ENCODE results near the gene TSPAN9. TPM values are rescaled to one million over a fixed set of nuclear protein-coding genes. Genes with fewer than 3 reads are reported as not detected.

TSPAN9 gene
- polyA plus RNA-seq, 3 donors from 2014 or later = 0.44 TPM; not detected in 2

DNA sequence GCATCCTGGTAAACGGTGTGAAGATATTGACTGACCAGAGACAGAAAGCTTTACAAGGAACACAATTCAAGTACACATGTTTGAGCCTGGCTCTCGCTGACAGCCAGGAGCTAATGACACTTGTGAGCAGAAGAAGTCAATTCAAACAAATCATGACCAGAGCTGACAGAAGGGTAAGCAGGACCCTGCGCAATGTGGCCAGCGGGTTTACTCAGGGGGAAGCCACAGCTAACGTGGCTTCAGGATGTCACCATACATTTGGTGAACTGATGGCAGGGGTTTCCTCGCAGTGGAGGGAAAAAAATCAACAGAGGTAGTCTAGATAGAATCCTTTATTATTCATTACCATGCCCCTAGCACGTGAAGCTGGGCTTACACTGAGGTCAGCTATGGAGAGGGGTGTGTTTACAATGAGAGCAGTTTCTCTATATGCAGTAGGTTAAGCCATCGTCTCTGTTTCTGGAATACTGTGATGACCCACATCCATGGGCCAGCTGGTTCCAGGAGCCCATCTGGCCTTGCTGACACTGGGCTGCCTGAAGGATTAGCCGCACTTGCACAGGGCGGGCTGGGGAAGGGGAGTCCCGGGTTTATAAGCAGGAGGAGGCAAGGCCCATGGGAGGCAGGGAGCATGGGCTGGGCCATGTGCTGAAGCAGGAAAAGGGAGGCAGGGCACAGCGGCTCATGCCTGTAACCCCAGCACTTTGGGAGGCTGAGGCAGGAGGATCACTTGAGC is 215.7 kb downstream of the TSPAN9 start:
- DNase-seq = no peak
- H3K36me3 Mint-ChIP-seq = no peaks in the 10 kb centered on the region
- H3K27ac Mint-ChIP-seq = no peak overlapping the region
- no peak overlapping the region for H3K4me3 Mint-ChIP-seq
- H3K27me3 Mint-ChIP-seq (ENCODE audit: low read depth in 3 of 3) = peaks cover 0 to 5% (median 5%) of the 10 kb centered on the region in 3 donors
- H3K4me1 Mint-ChIP-seq = no peaks in the 10 kb centered on the region
- H3K9me3 Mint-ChIP-seq = no peaks in the 10 kb centered on the region

- DNase-seq = no peak
- peaks cover 0 to 5% (median 3%) of the 10 kb centered on the region in 3 donors for H3K27me3 Mint-ChIP-seq (ENCODE audit: low read depth in 3 of 3)
Measured at GRCh38 chr12:3293446-3294161, 216.4 kb downstream of the TSPAN9 start.

DNA sequence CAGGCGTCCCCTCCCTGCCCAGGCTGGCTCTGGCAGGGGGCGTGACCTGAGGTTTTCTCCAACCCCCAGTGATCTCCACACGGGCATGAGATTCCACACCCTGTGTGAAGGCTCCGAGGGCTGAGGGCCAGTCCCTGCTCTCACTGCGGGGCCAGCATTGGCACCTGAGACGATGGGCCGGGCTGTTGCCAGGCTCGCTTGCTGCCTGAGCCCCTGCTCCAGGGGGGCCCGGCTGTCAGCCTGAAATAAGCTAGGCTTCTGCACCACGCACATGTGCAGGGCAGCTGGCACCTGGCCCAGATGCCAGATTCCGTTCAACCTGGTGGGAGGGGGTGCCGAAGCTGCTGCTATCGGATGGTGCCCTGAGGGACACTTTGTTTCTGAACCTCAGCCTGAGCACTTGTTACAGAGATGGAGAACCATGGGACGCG is 217.3 kb downstream of the TSPAN9 start:
- peaks cover 0 to 5% (median 3%) of the 10 kb centered on the region in 3 donors for H3K27me3 Mint-ChIP-seq (ENCODE audit: low read depth in 3 of 3)
- peaks cover 0 to under 1% of the 10 kb centered on the region in 2 donors for H3K4me1 Mint-ChIP-seq
- no peaks in the 10 kb centered on the region for H3K36me3 Mint-ChIP-seq
- no peak for DNase-seq
- no peak overlapping the region for H3K4me3 Mint-ChIP-seq
- H3K9me3 Mint-ChIP-seq = no peaks in the 10 kb centered on the region
- no peak overlapping the region for H3K27ac Mint-ChIP-seq

More at GRCh38 chr12:3293446-3294161, 216.4 kb downstream of the TSPAN9 start:
- Mint-ChIP-seq H3K27ac (no peak overlapping the region), H3K4me1 (no peaks in the 10 kb centered on the region), H3K4me3 (no peak overlapping the region), H3K36me3 (no peaks in the 10 kb centered on the region), H3K9me3 (no peaks in the 10 kb centered on the region)

- H3K9me3 Mint-ChIP-seq = no peaks in the 10 kb centered on the region
- H3K27ac Mint-ChIP-seq = no peak overlapping the region
- peaks cover 2 to 7% (median 5%) of the 10 kb centered on the region in 3 donors for H3K27me3 Mint-ChIP-seq (ENCODE audit: low read depth in 3 of 3)
- no peaks in the 10 kb centered on the region for H3K36me3 Mint-ChIP-seq
- peaks cover 6 to 7% of the 10 kb centered on the region in 2 donors for H3K4me1 Mint-ChIP-seq
- no peak for DNase-seq
- H3K4me3 Mint-ChIP-seq = no peak overlapping the region
Measured at GRCh38 chr12:3295225-3295624, 218.0 kb downstream of the TSPAN9 start.

DNA sequence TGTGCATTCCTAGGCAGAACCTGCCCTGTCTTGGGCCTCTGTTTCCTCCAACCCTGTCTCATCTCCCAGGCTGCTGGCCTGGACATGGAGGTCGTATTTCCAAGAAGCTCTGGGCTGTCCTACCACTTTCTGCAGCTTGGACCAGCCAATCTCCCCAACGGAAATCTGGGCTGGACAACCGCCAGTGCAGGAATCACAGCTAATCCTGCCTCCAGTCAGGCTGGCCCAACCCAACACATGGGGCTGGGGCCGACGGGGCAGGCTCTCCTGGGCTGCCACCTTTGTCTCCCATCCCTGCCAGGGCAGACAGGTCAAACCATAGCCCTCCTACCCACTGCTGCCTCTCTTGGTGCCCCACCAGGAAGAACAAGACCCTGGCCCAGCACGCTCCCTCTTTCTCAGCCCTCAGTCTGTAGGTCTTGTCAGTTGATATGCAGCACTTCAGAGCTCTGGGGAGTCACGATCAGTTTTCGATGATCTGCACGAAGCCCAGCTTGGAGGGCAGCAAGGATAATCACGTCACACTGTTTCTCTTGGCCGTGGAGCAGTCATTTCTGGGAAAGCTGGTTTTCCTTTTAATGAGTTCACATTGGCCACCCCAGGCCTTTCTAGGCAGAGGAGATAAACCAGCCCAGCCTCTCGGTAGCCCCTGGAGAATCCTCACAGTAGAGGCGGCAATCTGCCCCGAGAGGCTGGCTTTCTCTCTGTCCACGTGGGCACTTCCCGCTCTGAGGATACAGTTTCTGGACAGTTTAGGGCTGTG is 218.6 kb downstream of the TSPAN9 start:
- H3K9me3 Mint-ChIP-seq = no peaks in the 10 kb centered on the region
- no peak overlapping the region for H3K27ac Mint-ChIP-seq

GRCh38 chr12:3296409-3296701 is 219.2 kb downstream of the TSPAN9 start:
- H3K27ac Mint-ChIP-seq = no peak overlapping the region
- peaks cover 4 to 9% (median 5%) of the 10 kb centered on the region in 3 donors for H3K27me3 Mint-ChIP-seq (ENCODE audit: low read depth in 3 of 3)
- no peak overlapping the region for H3K4me3 Mint-ChIP-seq
- no peaks in the 10 kb centered on the region for H3K36me3 Mint-ChIP-seq
- peaks cover 12 to 13% of the 10 kb centered on the region in 2 donors for H3K4me1 Mint-ChIP-seq
- DNase-seq = no peak
- no peaks in the 10 kb centered on the region for H3K9me3 Mint-ChIP-seq

More for the DNA sequence above, 218.6 kb downstream of the TSPAN9 start:
- Mint-ChIP-seq H3K4me1 (peaks cover 12 to 13% of the 10 kb centered on the region in 2 donors), H3K27me3 (ENCODE audit: low read depth in 3 of 3) (peaks cover 2 to 9% (median 5%) of the 10 kb centered on the region in 3 donors), H3K4me3 (no peak overlapping the region), H3K36me3 (no peaks in the 10 kb centered on the region)
- DNase-seq = no peak

GRCh38 chr12:3298603-3299002 is 221.4 kb downstream of the TSPAN9 start:
- H3K36me3 Mint-ChIP-seq = no peaks in the 10 kb centered on the region
- no peak for DNase-seq
- H3K9me3 Mint-ChIP-seq = no peaks in the 10 kb centered on the region
- no peak overlapping the region for H3K4me3 Mint-ChIP-seq
- no peak overlapping the region for H3K27ac Mint-ChIP-seq
- peaks cover 12 to 13% of the 10 kb centered on the region in 2 donors for H3K4me1 Mint-ChIP-seq
- peaks cover 4 to 10% (median 5%) of the 10 kb centered on the region in 3 donors for H3K27me3 Mint-ChIP-seq (ENCODE audit: low read depth in 3 of 3)

GRCh38 chr12:3299929-3300832 is 223.0 kb downstream of the TSPAN9 start:
- peak overlapping the region; percentile 36 to 75 (median 66) for H3K4me3 Mint-ChIP-seq
- peak; percentile 43 to 61 (median 48) for DNase-seq
- peak overlapping the region in 2 of 6 donors; percentile 4 to 36 for H3K27ac Mint-ChIP-seq
- peaks cover 12 to 13% of the 10 kb centered on the region in 2 donors for H3K4me1 Mint-ChIP-seq
- H3K27me3 Mint-ChIP-seq (ENCODE audit: low read depth in 3 of 3) = peaks cover 5 to 10% (median 5%) of the 10 kb centered on the region in 3 donors
- H3K36me3 Mint-ChIP-seq = no peaks in the 10 kb centered on the region
- no peaks in the 10 kb centered on the region for H3K9me3 Mint-ChIP-seq

DNA sequence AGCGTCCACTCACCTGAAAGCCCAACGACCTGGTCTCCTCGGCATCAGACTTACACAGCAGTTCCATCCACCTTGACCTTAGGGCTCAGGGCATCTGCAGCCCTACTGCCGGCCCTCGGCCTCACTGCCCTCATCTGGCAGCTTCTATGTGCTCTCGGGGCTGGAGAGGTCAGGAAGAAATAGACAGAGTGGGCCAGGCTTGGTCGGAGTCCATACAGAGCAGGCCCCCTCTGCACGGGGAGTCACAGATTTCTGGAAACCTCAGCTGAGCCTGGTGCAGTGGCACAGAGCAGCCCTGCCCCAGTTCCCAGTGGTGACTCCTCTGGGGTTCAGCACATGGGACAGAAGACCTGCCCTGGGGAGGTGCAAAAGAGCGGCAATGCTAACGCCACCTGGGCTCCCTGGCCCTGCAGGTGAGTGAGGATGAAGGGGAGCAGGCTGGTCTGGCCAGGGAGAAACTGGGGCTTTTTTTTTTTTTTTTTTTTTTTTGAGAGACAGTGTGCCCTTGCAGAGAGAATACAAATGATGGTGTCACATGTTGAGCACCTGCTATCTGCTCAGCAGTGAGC is 223.7 kb downstream of the TSPAN9 start:
- DNase-seq = no peak
- no peak overlapping the region for H3K4me3 Mint-ChIP-seq
- H3K4me1 Mint-ChIP-seq = peaks cover 12 to 13% of the 10 kb centered on the region in 2 donors
- H3K27ac Mint-ChIP-seq = no peak overlapping the region
- H3K36me3 Mint-ChIP-seq = no peaks in the 10 kb centered on the region
- H3K9me3 Mint-ChIP-seq = no peaks in the 10 kb centered on the region
- H3K27me3 Mint-ChIP-seq (ENCODE audit: low read depth in 3 of 3) = peaks cover 5 to 10% (median 5%) of the 10 kb centered on the region in 3 donors

DNA sequence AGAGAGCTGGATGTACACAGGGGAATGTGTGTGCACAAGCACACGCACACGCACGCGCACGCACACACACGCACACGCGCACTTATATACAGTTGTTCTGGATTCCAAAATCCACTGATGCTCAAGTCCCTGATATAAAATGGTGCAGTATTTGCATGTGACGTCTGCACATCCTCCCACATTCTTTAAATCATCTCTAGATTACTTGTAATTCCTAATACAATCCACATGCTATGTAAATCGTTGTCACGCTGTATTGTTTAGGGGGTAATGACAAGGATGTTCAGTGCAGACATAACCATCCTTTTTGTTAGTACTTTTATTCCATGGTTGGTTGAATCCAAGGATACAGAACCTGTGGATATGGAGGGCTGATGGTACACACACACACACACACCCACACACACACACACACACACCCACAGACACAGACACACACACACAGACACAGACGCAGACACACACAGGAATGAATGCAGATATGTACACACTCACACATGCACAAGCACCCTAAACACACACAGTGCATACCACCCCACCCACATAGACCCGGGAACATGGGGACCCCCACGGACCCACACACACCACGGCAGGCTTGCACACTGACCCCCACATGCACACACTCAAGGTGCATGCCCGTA is 225.3 kb downstream of the TSPAN9 start:
- H3K27ac Mint-ChIP-seq = no peak overlapping the region
- DNase-seq = no peak
- no peaks in the 10 kb centered on the region for H3K36me3 Mint-ChIP-seq
- H3K4me3 Mint-ChIP-seq = no peak overlapping the region
- H3K4me1 Mint-ChIP-seq = peaks cover 12 to 13% of the 10 kb centered on the region in 2 donors
- H3K9me3 Mint-ChIP-seq = no peaks in the 10 kb centered on the region
- peaks cover 2 to 7% (median 5%) of the 10 kb centered on the region in 3 donors for H3K27me3 Mint-ChIP-seq (ENCODE audit: low read depth in 3 of 3)

DNA sequence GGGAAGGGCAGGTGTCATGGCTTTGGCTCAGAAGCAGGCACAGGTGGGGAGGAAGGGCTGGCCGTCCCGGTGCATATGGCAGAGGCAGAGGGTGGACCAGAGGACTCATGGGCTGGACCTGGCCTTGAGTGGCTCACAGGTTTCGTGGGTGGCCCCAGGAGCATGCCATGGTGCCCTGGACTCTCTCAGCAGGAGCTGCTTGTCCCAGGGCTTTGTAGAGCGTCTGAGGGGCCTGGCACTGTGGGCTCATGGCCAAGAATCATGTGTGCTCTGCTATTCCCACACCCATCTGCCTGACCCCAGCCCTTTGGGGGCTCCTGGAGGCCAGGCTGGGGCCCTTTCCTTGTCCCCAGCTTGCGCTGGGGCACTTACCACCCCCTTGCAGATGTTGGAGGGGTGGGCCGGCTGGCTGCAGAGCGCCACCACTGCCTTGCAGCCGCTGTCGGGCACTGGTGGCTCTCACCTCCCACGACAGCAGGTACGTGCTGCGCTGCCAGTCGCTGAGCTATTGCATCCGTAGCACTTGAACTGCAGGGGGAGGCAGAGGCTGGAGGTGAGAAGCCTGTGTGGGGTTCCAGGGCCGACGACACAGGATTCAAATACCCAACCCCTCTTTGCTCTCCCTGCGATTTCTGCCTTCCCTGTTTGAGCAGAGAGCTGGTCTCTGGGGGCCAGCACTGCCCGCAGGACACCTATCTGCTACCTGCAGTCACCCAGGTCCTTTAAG is 226.4 kb downstream of the TSPAN9 start:
- Mint-ChIP-seq H3K4me3 (no peak overlapping the region), H3K4me1 (peaks cover 12 to 13% of the 10 kb centered on the region in 2 donors), H3K9me3 (no peaks in the 10 kb centered on the region), H3K36me3 (no peaks in the 10 kb centered on the region), H3K27ac (no peak overlapping the region), H3K27me3 (ENCODE audit: low read depth in 3 of 3) (peaks cover 5 to 10% (median 5%) of the 10 kb centered on the region in 3 donors)
- DNase-seq = no peak
